Ovary (tissue), 9 donors: ENCODE data around the gene TCF12. TPM values are rescaled to one million over a fixed set of nuclear protein-coding genes. Genes with fewer than 3 reads are reported as not detected.

Experiments
- DNase-seq, 5 donors: peaks; one replicate each; pipeline ENCODE4 v3.0.0-alpha.2; 2019 to 2020
- H3K27ac ChIP-seq, 2 donors: fragments of 200-600 bp; one replicate each; pipeline versions ENCODE4 v1.5.1 to v1.8.0; 2019 to 2022
- H3K27me3 ChIP-seq: fragments of 200-600 bp; one replicate; pipeline ENCODE4 v1.8.0; 2022
- H3K36me3 ChIP-seq: fragments of 200-600 bp; sonication (generic); one replicate; pipeline ENCODE4 v1.5.1; 2019
- H3K4me1 ChIP-seq: one replicate; pipeline ENCODE4 v1.8.1; 2013; ENCODE audit warnings: mild to moderate bottlenecking, moderate library complexity; ENCODE audit not compliant: insufficient read depth
- H3K4me3 ChIP-seq: fragments of 200-600 bp; sonication (generic); one replicate; pipeline ENCODE4 v1.5.1; 2017
- H3K9me3 ChIP-seq, 2 donors: fragments of 200-600 bp in 1 of 2; sonication (generic) in 1 of 2; one replicate each; pipeline versions ENCODE4 v1.5.1 to v1.8.1; 2013 to 2019; ENCODE audit warnings: mild to moderate bottlenecking in 1 of 2, moderate library complexity in 1 of 2
- EP300 ChIP-seq: sonication (generic); formaldehyde crosslinking; IDR thresholded peaks from one replicate; pipeline ENCODE4 v1.6.1; 2017; ENCODE audit warnings: antibody characterized with exemption
- POLR2A ChIP-seq: fragments of 450-650 bp; IDR thresholded peaks from one replicate; pipeline ENCODE4 v1.6.1; 2017; ENCODE audit warnings: antibody characterized with exemption, mild to moderate bottlenecking, moderate library complexity
- WGBS, 3 donors: extraction: QIAGEN DNeasy Blood & Tissue Kit in 1 of 3; methylation state at CpG; one replicate each; pipeline versions ENCODE4 v1.1.5 to v1.1.7; 2013 to 2017; 5-methylcytosine and 5-hydroxymethylcytosine counted together
- intact Hi-C, 4 donors: fragments of 100-400 bp; cut with DNase I; formaldehyde crosslinking; loops; one replicate each; pipeline versions ENCODE4 v1.11.0 to v1.15.1; 2022 to 2023
- polyA plus RNA-seq, 2 donors: library from polyadenylated mRNA; stranded (reverse); fragments of 200-250 nt in 1 of 2; fragments of 350-450 nt in 1 of 2; fragmentation: Illumina TruSeq in 1 of 2; extraction: RNeasy Lipid Tissue Mini Kit (QIAGEN cat#74804) in 1 of 2; gene quantifications; one replicate each; pipeline ENCODE4 v1.2.3, GENCODE V29; 2013 to 2014
- total RNA-seq, 7 donors: library from RNA; depleted of rRNA in 2 of 7; stranded (reverse); fragments of >200 nt in 2 of 7; fragmentation: NEBNext Ultra II Directional in 3 of 7; extraction: Animal tissue kit (Norgen Biotek cat#: 25700) in 3 of 7; gene quantifications; one replicate each; pipeline versions ENCODE4 v1.1.0 to v1.2.4, GENCODE V29; 2016 to 2023
- TF ChIP-seq, protein P1 (sequence below), 3 donors: fragments of 450-650 bp in 2 of 3; fragments of 200-600 bp in 1 of 3; IDR thresholded peaks; one replicate each; pipeline versions ENCODE4 v1.5.1 to v1.8.0; 2016 to 2022; ENCODE audit warnings: antibody characterized with exemption in 3 of 3, mild to moderate bottlenecking in 1 of 3
- donor health status: DM: no; HTN: no; CAD: no; lungs with moderate emphysema.
- donor health status: DM: no; HTN: no; CAD: no.
- donor health status: Bipolar disorder and iron deficiency.
- donor health status: DM: yes; HTN: yes; CAD: no.
- donor health status: DM: no; HTN: no; CAD: no.
- donor health status: DM: yes; HTN: yes; CAD: no.

The TCF12 gene
- total and polyA plus RNA-seq, 9 donors = 28.6 to 150 (median 116) TPM

DNA sequence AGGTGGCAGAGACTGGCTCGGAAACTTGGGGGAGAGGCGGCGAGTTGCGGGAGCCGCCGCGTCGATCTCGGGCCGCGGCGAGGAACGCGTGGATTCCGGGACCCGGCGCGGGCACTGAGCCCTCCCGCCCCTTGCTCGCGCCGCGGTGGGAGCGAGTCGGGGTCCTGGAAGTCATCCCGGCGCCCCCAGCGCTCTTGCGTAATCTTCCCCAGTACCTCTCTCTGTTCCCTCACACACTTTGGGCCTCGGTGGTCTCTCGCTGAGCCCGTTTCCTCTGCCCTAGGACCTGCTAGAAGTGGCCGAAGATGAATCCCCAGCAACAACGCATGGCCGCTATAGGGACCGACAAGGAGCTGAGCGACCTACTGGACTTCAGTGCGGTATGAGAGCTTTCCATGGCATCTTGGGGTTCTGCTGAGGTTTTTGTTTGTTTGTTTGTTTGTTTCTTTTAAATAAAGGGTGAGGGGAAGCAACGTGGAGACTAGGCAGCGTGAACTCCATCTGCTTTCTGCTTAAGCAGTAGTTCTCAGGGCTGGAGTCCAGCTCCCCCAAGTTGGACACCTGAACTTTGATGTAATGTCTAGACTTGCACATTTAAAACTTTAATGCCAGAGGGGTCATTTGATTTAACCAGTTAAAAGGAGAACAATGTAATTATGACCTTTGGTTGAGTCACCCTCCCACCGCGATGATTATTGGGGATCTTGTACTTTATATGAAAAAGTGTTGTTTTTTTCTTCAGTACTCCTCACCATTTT, 1.3 kb downstream of the TCF12 start:
- Histone ChIP-seq H3K36me3 (no peaks in the 10 kb centered on the region), H3K27ac (peak overlapping the region; percentile 95 to 97), H3K4me1 (peaks cover 3% of the 10 kb centered on the region), H3K9me3 (no peaks in the 10 kb centered on the region), H3K4me3 (peak overlapping the region; percentile 96), H3K27me3 (no peaks in the 10 kb centered on the region)
- intact Hi-C loops = loop anchor here in 2 of 4 donors (2.0 to 10.0 kb wide), 4 partner anchors 33 to 425 kb away; no protein-coding TSS in a partner anchor
- DNase-seq = peak; percentile 33 to 70 (median 52)
- TF ChIP-seq EP300 (no peak), POLR2A (no peak)
- TF ChIP-seq, protein P1, sequence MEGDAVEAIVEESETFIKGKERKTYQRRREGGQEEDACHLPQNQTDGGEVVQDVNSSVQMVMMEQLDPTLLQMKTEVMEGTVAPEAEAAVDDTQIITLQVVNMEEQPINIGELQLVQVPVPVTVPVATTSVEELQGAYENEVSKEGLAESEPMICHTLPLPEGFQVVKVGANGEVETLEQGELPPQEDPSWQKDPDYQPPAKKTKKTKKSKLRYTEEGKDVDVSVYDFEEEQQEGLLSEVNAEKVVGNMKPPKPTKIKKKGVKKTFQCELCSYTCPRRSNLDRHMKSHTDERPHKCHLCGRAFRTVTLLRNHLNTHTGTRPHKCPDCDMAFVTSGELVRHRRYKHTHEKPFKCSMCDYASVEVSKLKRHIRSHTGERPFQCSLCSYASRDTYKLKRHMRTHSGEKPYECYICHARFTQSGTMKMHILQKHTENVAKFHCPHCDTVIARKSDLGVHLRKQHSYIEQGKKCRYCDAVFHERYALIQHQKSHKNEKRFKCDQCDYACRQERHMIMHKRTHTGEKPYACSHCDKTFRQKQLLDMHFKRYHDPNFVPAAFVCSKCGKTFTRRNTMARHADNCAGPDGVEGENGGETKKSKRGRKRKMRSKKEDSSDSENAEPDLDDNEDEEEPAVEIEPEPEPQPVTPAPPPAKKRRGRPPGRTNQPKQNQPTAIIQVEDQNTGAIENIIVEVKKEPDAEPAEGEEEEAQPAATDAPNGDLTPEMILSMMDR (IDR thresholded peaks at IDR 0.05) = no peak
- 1 to 2% (median 1%) methylated on average over 28 to 42 of the region's 42 CpGs for WGBS, 3 donors

DNA sequence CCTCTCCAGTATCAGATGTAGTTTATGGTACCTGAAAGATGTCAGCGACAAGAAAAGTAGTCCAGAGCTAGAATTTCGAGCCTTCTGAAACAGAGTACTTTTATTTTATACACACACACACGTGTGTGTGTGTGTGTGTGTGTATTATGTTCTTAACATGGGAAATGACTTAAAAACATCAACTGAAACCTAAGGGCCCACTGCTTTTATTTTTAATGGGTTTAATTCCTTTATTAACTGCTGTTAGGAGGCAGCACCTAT, 1.9 kb downstream of the TCF12 start:
- no peak overlapping the region for H3K27ac ChIP-seq
- H3K4me1 ChIP-seq = peaks cover 3% of the 10 kb centered on the region
- intact Hi-C loops = no loop called here
- no peak for DNase-seq
- H3K27me3 ChIP-seq = no peaks in the 10 kb centered on the region
- H3K36me3 ChIP-seq = no peaks in the 10 kb centered on the region
- H3K9me3 ChIP-seq = no peaks in the 10 kb centered on the region
- H3K4me3 ChIP-seq = peak overlapping the region; percentile 96
- TF ChIP-seq EP300 (no peak), POLR2A (no peak)
- TF ChIP-seq, protein P1 (IDR thresholded peaks at IDR 0.05) = no peak
- WGBS, 3 donors = 7 to 11% (median 9%) methylated on average over 3 of the region's 3 CpGs

DNA sequence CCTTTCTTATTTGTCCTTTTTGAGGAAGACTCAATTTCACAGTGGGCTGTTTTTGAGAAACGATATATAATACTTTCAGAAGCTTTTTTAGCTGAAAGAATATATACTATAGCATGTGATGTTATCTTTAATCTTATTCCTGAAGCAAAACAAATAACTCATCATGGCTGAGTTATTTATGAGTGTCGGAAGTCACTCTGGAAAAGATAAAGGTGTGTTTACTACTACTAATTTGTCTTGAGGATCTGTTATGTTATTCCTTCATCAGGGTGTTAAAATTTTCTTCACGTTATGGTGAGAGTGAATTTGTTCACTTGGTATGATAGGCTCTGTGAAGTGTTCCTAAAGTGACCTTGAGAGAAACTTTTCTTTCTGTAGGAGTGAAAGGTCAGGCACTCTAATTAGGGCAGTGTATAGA, 4.7 kb downstream of the TCF12 start:
- intact Hi-C loops = no loop called here
- WGBS, 3 donors = 63 to 68% (median 68%) methylated on average over 3 of the region's 3 CpGs
- TF ChIP-seq EP300 (no peak), POLR2A (no peak)
- TF ChIP-seq, protein P1 (IDR thresholded peaks at IDR 0.05) = no peak
- DNase-seq = no peak
- Histone ChIP-seq H3K36me3 (no peaks in the 10 kb centered on the region), H3K27me3 (no peaks in the 10 kb centered on the region), H3K27ac (no peak overlapping the region), H3K9me3 (no peaks in the 10 kb centered on the region), H3K4me3 (no peak overlapping the region), H3K4me1 (peaks cover 4% of the 10 kb centered on the region)

DNA sequence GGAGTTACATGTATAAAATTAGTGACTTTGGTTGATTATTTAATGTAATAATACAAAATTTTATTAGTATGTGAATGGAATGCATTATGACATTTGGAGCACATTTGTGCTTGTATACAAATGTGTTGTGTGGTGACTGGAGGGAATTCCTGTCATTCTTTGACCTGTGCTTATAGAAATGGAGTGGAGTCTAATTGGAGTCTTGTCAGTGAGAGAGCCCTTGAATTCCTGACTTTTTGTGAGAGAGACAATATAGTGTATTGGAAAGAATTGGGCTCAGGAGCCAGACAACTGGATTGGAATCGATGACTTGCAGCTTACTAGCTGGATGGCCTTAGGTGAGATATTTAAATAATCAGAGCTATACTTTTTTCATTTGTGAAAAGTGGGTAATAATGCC, 9.4 kb downstream of the TCF12 start:
- Histone ChIP-seq H3K36me3 (no peaks in the 10 kb centered on the region), H3K27me3 (no peaks in the 10 kb centered on the region), H3K9me3 (no peaks in the 10 kb centered on the region), H3K27ac (no peak overlapping the region), H3K4me3 (no peak overlapping the region), H3K4me1 (peaks cover 11% of the 10 kb centered on the region)
- intact Hi-C loops = no loop called here
- 90 to 97% (median 97%) methylated on average over 1 of the region's 1 CpG for WGBS, 3 donors
- TF ChIP-seq EP300 = no peak
- no peak for TF ChIP-seq POLR2A
- TF ChIP-seq, protein P1 (IDR thresholded peaks at IDR 0.05) = no peak
- DNase-seq = no peak
